NCI-H446 treated with DMSO at 0.1 percent for 48 hours (cell line): Measurements from ENCODE around the gene TRPM6.
A peak's percentile ranks its signal among the peaks of the same experiment; 100 is the strongest.
"Not testable (repeated sequence)": the region's sequence is repeated elsewhere in the genome, so short reads cannot be mapped to it uniquely, and the experiment has no call there.

Experiments
- DNase-seq: peaks from one replicate; lab custom pipeline; 2025; lab: John Stamatoyannopoulos, UW

TRPM6 gene

GRCh38 chr9:74856989-74857388 is 30.7 kb downstream of the TRPM6 start:
- DNase-seq = no peak

- no peak for DNase-seq
These were observed 32.6 kb downstream of the TRPM6 start for GRCh38 chr9:74855072-74855471.

- DNase-seq = not testable (repeated sequence)
These were observed 34.7 kb downstream of the TRPM6 start for GRCh38 chr9:74853024-74853423.

GRCh38 chr9:74848153-74848525 is 39.6 kb downstream of the TRPM6 start:
- no peak for DNase-seq

- no peak for DNase-seq
These were observed 40.1 kb downstream of the TRPM6 start for GRCh38 chr9:74847478-74848152.

GRCh38 chr9:74846766-74847165 is 41.0 kb downstream of the TRPM6 start:
- no peak for DNase-seq

- DNase-seq = no peak
These were observed 49.4 kb downstream of the TRPM6 start for GRCh38 chr9:74838351-74838750.

- no peak for DNase-seq
These were observed 63.1 kb downstream of the TRPM6 start for GRCh38 chr9:74824654-74825053.

GRCh38 chr9:74821636-74822035 is 66.1 kb downstream of the TRPM6 start:
- DNase-seq = no peak

- no peak for DNase-seq
These were observed 69.9 kb downstream of the TRPM6 start for GRCh38 chr9:74817816-74818215.

- DNase-seq = no peak
These were observed 70.4 kb downstream of the TRPM6 start for GRCh38 chr9:74817281-74817810.

GRCh38 chr9:74810200-74810599 is 77.5 kb downstream of the TRPM6 start:
- DNase-seq = no peak

GRCh38 chr9:74804018-74804385 is 83.7 kb downstream of the TRPM6 start:
- no peak for DNase-seq

GRCh38 chr9:74803376-74804017 is 84.2 kb downstream of the TRPM6 start:
- no peak for DNase-seq

GRCh38 chr9:74800226-74800625 is 87.5 kb downstream of the TRPM6 start:
- no peak for DNase-seq

- DNase-seq = no peak
These were observed 91.9 kb downstream of the TRPM6 start for GRCh38 chr9:74795803-74796202.

- DNase-seq = no peak
These were observed 92.6 kb downstream of the TRPM6 start for GRCh38 chr9:74795081-74795480.

GRCh38 chr9:74784506-74784905 is 103.2 kb downstream of the TRPM6 start:
- DNase-seq = no peak

- DNase-seq = no peak
These were observed 104.3 kb downstream of the TRPM6 start for GRCh38 chr9:74783408-74783807.

GRCh38 chr9:74777136-74777879 is 110.4 kb downstream of the TRPM6 start:
- no peak for DNase-seq

- no peak for DNase-seq
These were observed 112.3 kb downstream of the TRPM6 start for GRCh38 chr9:74775396-74775795.

GRCh38 chr9:74773886-74774479 is 113.7 kb downstream of the TRPM6 start:
- peak; percentile 23 for DNase-seq

GRCh38 chr9:74772121-74772520 is 115.6 kb downstream of the TRPM6 start:
- no peak for DNase-seq
